GM10266 (cell line): ENCODE data around the gene POR.

Experiments
- DNase-seq: peaks from one replicate; pipeline ENCODE4 v3.0.0; 2012; ENCODE audit errors: extremely low spot score
- TF ChIP-seq, protein P1 (sequence below): IDR thresholded peaks from 2 replicates; pipeline ENCODE4 v1.5.1; 2012; ENCODE audit warnings: mild to moderate bottlenecking, low read depth; ENCODE audit not compliant: control insufficient read depth, insufficient read depth; ENCODE audit errors: missing control alignments

Gene POR

DNA sequence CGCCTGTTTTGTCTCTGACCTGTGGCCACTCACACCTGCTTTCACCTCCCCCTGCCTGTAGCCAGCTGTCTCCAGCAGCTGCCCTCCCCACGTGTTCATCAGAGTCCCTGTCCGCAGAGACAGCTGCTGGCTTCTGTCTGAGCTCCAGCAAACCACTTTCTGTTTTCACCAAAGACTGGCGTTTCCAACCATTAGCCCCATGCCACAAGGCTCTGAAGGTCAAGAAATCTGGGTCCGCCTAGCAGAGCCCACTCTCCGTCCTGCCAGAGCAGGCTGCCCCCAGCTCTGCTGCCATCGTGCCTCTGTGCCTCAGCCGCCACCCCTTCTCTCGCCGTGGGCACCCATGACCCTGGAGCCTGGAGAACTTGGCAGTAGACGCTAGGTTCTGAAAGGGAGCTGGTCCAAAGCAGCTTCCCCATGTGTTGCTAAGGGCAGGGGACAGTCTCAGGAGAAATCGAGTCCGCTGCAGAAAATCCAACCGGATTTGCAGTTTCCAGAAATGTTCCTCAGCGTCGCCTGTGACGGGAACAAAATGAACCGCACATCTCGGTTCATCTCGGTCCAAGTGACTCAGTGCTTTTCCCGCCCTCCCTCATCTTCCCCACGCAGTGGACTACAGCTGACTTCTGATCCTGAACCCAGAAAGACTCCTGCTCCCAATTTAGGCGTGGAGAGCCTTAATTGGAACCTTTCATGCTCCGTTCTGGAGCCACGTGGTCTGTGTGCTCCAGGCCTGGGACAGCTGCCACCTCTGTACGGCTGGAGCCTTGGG lies 51.4 kb downstream of the POR start:
- no peak for DNase-seq
- TF ChIP-seq, protein P1, sequence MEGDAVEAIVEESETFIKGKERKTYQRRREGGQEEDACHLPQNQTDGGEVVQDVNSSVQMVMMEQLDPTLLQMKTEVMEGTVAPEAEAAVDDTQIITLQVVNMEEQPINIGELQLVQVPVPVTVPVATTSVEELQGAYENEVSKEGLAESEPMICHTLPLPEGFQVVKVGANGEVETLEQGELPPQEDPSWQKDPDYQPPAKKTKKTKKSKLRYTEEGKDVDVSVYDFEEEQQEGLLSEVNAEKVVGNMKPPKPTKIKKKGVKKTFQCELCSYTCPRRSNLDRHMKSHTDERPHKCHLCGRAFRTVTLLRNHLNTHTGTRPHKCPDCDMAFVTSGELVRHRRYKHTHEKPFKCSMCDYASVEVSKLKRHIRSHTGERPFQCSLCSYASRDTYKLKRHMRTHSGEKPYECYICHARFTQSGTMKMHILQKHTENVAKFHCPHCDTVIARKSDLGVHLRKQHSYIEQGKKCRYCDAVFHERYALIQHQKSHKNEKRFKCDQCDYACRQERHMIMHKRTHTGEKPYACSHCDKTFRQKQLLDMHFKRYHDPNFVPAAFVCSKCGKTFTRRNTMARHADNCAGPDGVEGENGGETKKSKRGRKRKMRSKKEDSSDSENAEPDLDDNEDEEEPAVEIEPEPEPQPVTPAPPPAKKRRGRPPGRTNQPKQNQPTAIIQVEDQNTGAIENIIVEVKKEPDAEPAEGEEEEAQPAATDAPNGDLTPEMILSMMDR = no peak

DNA sequence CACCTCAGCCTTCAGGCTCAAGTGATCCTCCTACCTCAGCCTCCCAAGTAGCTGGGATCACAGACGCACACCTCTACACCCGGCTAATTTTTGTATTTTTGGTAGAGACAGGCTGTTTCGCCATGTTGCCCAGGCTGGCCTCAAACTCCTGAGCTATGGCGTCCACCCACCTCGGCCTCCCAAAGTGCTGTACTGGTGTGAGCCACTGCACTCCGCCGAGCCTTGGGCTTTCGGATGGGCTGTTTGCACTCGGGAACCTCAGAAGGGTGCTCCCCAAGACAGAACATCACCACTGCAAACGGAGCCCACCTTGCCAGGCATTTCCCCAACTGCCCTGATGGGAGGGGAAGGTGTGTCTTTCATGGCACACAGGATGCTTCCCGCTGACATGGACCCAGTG lies 52.1 kb downstream of the POR start:
- TF ChIP-seq, protein P1 = no peak
- no peak for DNase-seq

DNA sequence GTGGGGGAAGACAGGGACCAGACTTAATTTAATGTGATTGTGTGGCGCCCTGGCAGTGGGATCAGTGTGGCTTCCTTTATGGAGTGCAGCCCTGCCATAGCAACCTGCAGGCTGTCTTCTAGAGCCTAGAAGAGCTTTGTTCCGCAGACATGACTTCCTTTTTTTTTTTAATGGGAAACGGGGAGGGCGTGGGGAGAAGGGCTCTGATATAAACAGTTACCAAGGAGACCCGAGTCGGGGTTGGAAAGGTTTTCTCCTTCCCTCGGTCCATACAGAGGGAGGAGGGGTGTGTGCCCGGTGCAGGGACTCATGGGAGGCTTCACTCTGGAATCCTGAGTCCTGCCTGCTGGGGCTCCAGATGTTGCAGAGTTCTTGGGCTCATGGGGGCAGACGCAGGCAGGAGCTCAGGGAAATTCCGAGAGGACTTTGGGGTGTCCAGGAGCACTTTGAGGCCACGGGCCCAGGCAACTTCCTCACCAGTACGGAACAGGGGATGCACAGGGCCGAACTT lies 52.6 kb downstream of the POR start:
- TF ChIP-seq, protein P1 = no peak
- no peak for DNase-seq

DNA sequence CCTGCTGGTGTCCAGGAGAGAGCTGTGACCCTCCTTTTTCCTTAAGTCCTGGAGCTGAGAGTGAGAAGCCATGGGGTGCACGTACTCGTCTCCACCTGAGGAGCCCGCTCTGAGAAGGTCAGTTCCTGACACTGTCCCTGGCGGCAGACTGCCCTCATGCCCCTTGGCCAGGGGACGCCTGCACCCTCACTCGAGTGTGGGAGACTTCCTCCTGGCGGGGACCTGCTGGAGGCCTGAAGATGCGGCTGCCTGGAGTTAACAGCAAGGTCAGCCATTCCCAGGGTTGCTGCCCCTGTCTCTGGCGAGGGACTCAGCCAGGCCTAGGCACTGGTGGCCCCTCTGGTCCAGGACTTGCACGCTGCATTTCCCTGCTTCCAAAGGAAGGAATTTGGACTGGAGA lies 53.1 kb downstream of the POR start:
- TF ChIP-seq, protein P1 = no peak
- no peak for DNase-seq

DNA sequence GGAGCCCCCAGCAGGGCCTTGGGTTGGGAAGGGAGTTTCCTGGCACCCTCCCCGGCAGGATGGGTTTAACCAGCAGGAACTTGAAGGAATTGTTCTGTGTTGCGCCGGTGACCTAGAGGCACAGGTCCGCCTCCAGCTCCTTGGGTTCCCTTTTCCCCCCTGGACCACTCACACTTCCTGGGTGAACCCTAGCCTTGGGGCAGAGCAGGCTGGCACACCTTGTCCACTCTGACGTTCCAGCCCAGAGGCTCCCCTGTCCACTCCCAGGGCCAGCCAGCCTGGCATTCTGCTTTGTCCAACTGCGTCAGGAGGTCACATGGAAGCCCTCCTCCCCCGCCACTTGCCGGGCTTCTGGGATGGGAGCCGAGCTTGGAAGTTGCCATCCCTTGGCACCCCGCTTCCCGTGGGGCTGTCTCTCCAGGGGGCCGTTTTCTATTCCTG lies 53.6 kb downstream of the POR start:
- TF ChIP-seq, protein P1 = no peak
- no peak for DNase-seq

DNA sequence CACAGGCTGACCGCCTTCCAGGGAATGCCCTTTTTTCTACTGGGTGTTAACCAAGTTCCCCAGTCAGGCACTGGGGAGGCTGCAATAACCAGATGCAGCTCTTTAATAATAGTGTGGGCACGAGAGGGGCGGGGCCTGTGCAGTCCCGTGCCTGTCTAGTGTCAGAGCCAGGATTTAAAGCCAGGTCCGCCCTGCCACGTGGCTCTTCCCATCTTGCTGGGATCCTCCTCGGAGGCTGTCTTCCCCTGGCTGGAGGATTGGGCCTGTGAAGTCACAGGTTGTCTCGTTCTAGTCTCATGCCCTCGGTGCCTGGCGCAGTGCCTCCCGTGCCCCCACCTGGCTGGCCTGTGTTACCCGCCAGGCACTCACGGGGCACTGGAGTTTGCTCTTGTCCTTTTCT lies 54.2 kb downstream of the POR start:
- DNase-seq = no peak
- TF ChIP-seq, protein P1 = no peak
